Measurements from ENCODE around the gene SPATA45. TPM values are rescaled to one million over a fixed set of nuclear protein-coding genes. Genes with fewer than 3 reads are reported as not detected.
A peak's percentile ranks its signal among the peaks of the same experiment; 100 is the strongest.

Gene SPATA45
- total RNA-seq, 1 experiment from 2014 or later: 0.68 TPM

DNA sequence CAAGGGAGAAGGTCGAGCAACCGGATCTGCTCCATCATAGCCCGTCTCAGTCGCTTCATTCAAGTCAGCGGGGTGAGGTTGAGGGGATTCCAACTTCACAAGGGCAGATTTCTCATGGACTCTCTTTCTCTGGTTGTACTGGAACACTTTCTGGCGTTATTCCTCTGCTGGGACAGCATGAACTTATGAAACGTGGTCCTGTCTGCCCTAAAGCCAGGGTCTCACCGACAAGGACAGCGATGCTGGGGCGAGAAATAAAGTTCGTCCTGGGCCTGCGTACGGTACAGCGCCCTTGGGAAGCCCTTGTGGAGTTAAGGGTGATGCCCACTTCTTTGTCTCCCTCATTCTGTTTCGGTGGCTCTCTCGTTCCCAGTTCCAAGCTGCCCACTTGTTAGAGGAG lies 9.3 kb upstream of the SPATA45 start:
- no peak overlapping the region for H3K27ac ChIP-seq (ENCODE audit: insufficient read length, low read depth, low read length)
- peaks cover 9% of the 10 kb centered on the region for H3K23me2 ChIP-seq (ENCODE audit: insufficient read length, low read depth, low read length, poor library complexity, severe bottlenecking)
- H3K4me3 Mint-ChIP-seq: no peak overlapping the region
- no peak overlapping the region for H3K23ac ChIP-seq (ENCODE audit: insufficient read length, low read depth, low read length)
- H3K9ac ChIP-seq (ENCODE audit: extremely low read depth, insufficient read length, low read length): no peak overlapping the region
- WGBS (ENCODE audit: extremely low coverage, insufficient read length, low lambda C conversion rate): no CpG with 5 or more reads among the region's 16 CpGs
- no peaks in the 10 kb centered on the region for H3K79me1 ChIP-seq (ENCODE audit: insufficient read depth, low read depth, low read length, poor library complexity, severe bottlenecking)
- peaks cover 30% of the 10 kb centered on the region for H3K79me2 ChIP-seq (ENCODE audit: insufficient read depth, low read length)
- no peak overlapping the region for H4K8ac ChIP-seq (replicated peaks; ENCODE audit: insufficient read length, low read depth, low read length)
- H3K27me3 ChIP-seq (ENCODE audit: insufficient read depth, low read length): no peaks in the 10 kb centered on the region
- H3K18ac ChIP-seq (ENCODE audit: insufficient read length, low read depth, low read length): no peak overlapping the region
- TF ChIP-seq, protein P1, sequence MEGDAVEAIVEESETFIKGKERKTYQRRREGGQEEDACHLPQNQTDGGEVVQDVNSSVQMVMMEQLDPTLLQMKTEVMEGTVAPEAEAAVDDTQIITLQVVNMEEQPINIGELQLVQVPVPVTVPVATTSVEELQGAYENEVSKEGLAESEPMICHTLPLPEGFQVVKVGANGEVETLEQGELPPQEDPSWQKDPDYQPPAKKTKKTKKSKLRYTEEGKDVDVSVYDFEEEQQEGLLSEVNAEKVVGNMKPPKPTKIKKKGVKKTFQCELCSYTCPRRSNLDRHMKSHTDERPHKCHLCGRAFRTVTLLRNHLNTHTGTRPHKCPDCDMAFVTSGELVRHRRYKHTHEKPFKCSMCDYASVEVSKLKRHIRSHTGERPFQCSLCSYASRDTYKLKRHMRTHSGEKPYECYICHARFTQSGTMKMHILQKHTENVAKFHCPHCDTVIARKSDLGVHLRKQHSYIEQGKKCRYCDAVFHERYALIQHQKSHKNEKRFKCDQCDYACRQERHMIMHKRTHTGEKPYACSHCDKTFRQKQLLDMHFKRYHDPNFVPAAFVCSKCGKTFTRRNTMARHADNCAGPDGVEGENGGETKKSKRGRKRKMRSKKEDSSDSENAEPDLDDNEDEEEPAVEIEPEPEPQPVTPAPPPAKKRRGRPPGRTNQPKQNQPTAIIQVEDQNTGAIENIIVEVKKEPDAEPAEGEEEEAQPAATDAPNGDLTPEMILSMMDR (conservative IDR thresholded peaks at IDR 0.05): no peak
- H3K36me3 Mint-ChIP-seq (ENCODE audit: insufficient read depth in 1 of 3, low read depth in 3 of 3): peaks cover 22 to 26% (median 26%) of the 10 kb centered on the region in 3 experiments
- peak overlapping the region; percentile 91 for H3K4me2 ChIP-seq (ENCODE audit: insufficient read depth, insufficient read length, low read length)
- peaks cover 4% of the 10 kb centered on the region; the same call in 1 of the 2 replicates for H3K4me1 ChIP-seq (ENCODE audit: insufficient read depth, low read length)
- H2AFZ ChIP-seq (ENCODE audit: low read length): no peak overlapping the region
- H3T11ph ChIP-seq (ENCODE audit: low read length): no peak overlapping the region
- H3K56ac ChIP-seq (ENCODE audit: insufficient read length, low read depth, low read length): no peak overlapping the region
- H4K5ac ChIP-seq (ENCODE audit: insufficient read length, low read depth, low read length): no peak overlapping the region
- H3K27ac Mint-ChIP-seq: peak overlapping the region; percentile 21 to 63 (median 55); a peak in 3 of 7 replicates
- H3K9me3 Mint-ChIP-seq: peaks cover 2 to 10% of the 10 kb centered on the region in 2 experiments; a peak in 4 of 5 replicates
- peaks cover 3% of the 10 kb centered on the region for H4K20me1 ChIP-seq (ENCODE audit: control insufficient read depth, insufficient read depth, insufficient read length)
- H3K27me3 Mint-ChIP-seq (ENCODE audit: low read depth): peaks cover 13% of the 10 kb centered on the region
- no peak overlapping the region; the same call in 1 of the 2 replicates for H3K14ac ChIP-seq (ENCODE audit: insufficient read depth, low read length)
- no peak overlapping the region for H2AK5ac ChIP-seq (ENCODE audit: insufficient read length, low read length)
- H2BK12ac ChIP-seq (ENCODE audit: insufficient read length, low read depth, low read length): no peak overlapping the region
- H3K9me3 ChIP-seq (ENCODE audit: control insufficient read depth, low read depth, low read length): no peaks in the 10 kb centered on the region
- peaks cover 27 to 39% of the 10 kb centered on the region in 2 experiments for H3K4me1 Mint-ChIP-seq
- H4K91ac ChIP-seq (ENCODE audit: insufficient read length, low read depth, low read length): no peak overlapping the region
- H2BK15ac ChIP-seq (ENCODE audit: low read depth, low read length): no peak overlapping the region
- no peak for DNase-seq
- H2BK20ac ChIP-seq (ENCODE audit: low read depth, low read length, poor library complexity, severe bottlenecking): no peak overlapping the region
- no peak overlapping the region for H3K4ac ChIP-seq (ENCODE audit: low read depth, low read length)
- no peak overlapping the region for H2BK5ac ChIP-seq (ENCODE audit: insufficient read length, low read length)
- H2BK120ac ChIP-seq (ENCODE audit: low read depth, low read length, poor library complexity, severe bottlenecking): no peak overlapping the region
